IMR-90 (cell line): ENCODE results near the gene SMCHD1. TPM values are rescaled to one million over a fixed set of nuclear protein-coding genes. Genes with fewer than 3 reads are reported as not detected.
A peak's percentile ranks its signal among the peaks of the same experiment; 100 is the strongest.

Experiments used
- ATAC-seq: fragments of 200-7000 bp; cut with Tn5 transposase; 2 replicates; pipeline ENCODE4 v1.9.1; 2020; ENCODE audit warnings: low read depth, mild to moderate bottlenecking, moderate library complexity
- BruUV-seq: library from RNA; stranded (reverse); fragments of 400-500 nt; replicated peaks from 2 replicates; lab custom pipeline; 2021; lab: Mats Ljungman, UMichigan
- CTCF ChIA-PET: fragments of 300-600 bp; formaldehyde crosslinking; extraction: SDS; loops from one replicate; lab custom pipeline; 2021; ENCODE audit warnings: antibody characterized with exemption; lab: Yijun Ruan, JAX
- POLR2A ChIA-PET: fragments of 300-600 bp; sonication (Branson Sonifier 250); formaldehyde crosslinking; loops from one replicate; lab custom pipeline; 2022; ENCODE audit warnings: antibody characterized with exemption; ENCODE audit not compliant: unreplicated experiment; lab: Charles Lee
- DNase-seq: peaks from one replicate; pipeline ENCODE4 v3.0.0; 2013
- H2AFZ ChIP-seq: replicated peaks from 2 replicates; pipeline ENCODE3; 2013; ENCODE audit warnings: low read length, mild to moderate bottlenecking; ENCODE audit not compliant: poor library complexity
- H2AK5ac ChIP-seq: 2 replicates; pipeline ENCODE4 v1.6.1; 2013; ENCODE audit warnings: low read depth, low read length, inconsistent platforms
- H2AK9ac ChIP-seq: replicated peaks from 2 replicates; pipeline ENCODE3; 2013; ENCODE audit warnings: mild to moderate bottlenecking, low read depth, low read length, moderate library complexity; ENCODE audit not compliant: poor library complexity
- H2BK120ac ChIP-seq: 2 replicates; pipeline ENCODE4 v1.6.1; 2013; ENCODE audit warnings: low read depth, low read length, inconsistent platforms
- H2BK15ac ChIP-seq: 3 replicates; pipeline ENCODE4 v1.6.1; 2013; ENCODE audit warnings: low read depth, low read length, inconsistent platforms
- H2BK20ac ChIP-seq: 2 replicates; pipeline ENCODE4 v1.6.1; 2013; ENCODE audit warnings: low read depth, mild to moderate bottlenecking, inconsistent platforms, low read length, moderate library complexity
- H2BK5ac ChIP-seq: 2 replicates; pipeline ENCODE4 v1.6.1; 2013; ENCODE audit warnings: mild to moderate bottlenecking, low read depth, low read length, inconsistent platforms; ENCODE audit not compliant: poor library complexity, severe bottlenecking
- H3K14ac ChIP-seq: replicated peaks from 2 replicates; pipeline ENCODE4 v1.6.1; 2013; ENCODE audit warnings: low read depth, low read length, inconsistent platforms
- H3K18ac ChIP-seq: 2 replicates; pipeline ENCODE4 v1.6.1; 2013; ENCODE audit warnings: low read depth, low read length, control low read depth
- H3K23ac ChIP-seq: 2 replicates; pipeline ENCODE4 v1.6.1; 2013; ENCODE audit warnings: low read depth, low read length, inconsistent platforms
- H3K27ac ChIP-seq: 2 replicates; pipeline ENCODE4 v1.5.1; 2013; ENCODE audit warnings: mild to moderate bottlenecking, control low read depth, low read length; ENCODE audit not compliant: insufficient read depth
- H3K27me3 ChIP-seq: 2 replicates; pipeline ENCODE4 v1.6.1; 2013; ENCODE audit warnings: low read length; ENCODE audit not compliant: control insufficient read depth, insufficient read depth
- H3K36me3 ChIP-seq: 2 replicates; pipeline ENCODE4 v1.6.1; 2013; ENCODE audit warnings: low read length, mixed read lengths; ENCODE audit not compliant: control insufficient read depth, insufficient read depth
- H3K4ac ChIP-seq: 2 replicates; pipeline ENCODE4 v1.6.1; 2013; ENCODE audit warnings: low read depth, low read length, inconsistent platforms
- H3K4me1 ChIP-seq: 2 replicates; pipeline ENCODE4 v1.6.1; 2013; ENCODE audit warnings: low read length, mixed read lengths; ENCODE audit not compliant: control insufficient read depth, insufficient read depth
- H3K4me2 ChIP-seq: 2 replicates; pipeline ENCODE4 v1.6.1; 2013; ENCODE audit warnings: low read depth, mild to moderate bottlenecking, control low read depth, low read length, moderate library complexity
- H3K4me3 ChIP-seq: 2 replicates; pipeline ENCODE4 v1.5.1; 2013; ENCODE audit warnings: low read depth, mild to moderate bottlenecking, control low read depth, low read length, moderate library complexity; ENCODE audit not compliant: insufficient read depth
- H3K56ac ChIP-seq: 2 replicates; pipeline ENCODE4 v1.6.1; 2013; ENCODE audit warnings: low read length, inconsistent platforms; ENCODE audit not compliant: insufficient read depth; ENCODE audit errors: extremely low read depth
- H3K79me1 ChIP-seq, 2 experiments: 2 replicates each; pipeline ENCODE4 v1.6.1; 2013; ENCODE audit warnings: low read length in 2 of 2, inconsistent platforms in 1 of 2, low read depth in 1 of 2
- H3K9ac ChIP-seq: 2 replicates; pipeline ENCODE4 v1.6.1; 2013; ENCODE audit warnings: low read depth, low read length, control low read depth
- H3K9me1 ChIP-seq: 2 replicates; pipeline ENCODE4 v1.6.1; 2013; ENCODE audit warnings: low read length, inconsistent platforms; ENCODE audit not compliant: insufficient read depth
- H3K9me3 ChIP-seq: 2 replicates; pipeline ENCODE4 v1.6.1; 2013; ENCODE audit warnings: low read length; ENCODE audit not compliant: control insufficient read depth, insufficient read depth
- H4K20me1 ChIP-seq: 2 replicates; pipeline ENCODE4 v1.6.1; 2013; ENCODE audit warnings: low read length, inconsistent platforms; ENCODE audit not compliant: insufficient read depth
- H4K5ac ChIP-seq: 2 replicates; pipeline ENCODE4 v1.6.1; 2013; ENCODE audit warnings: mild to moderate bottlenecking, low read depth, low read length, control low read depth
- H4K8ac ChIP-seq, 2 experiments: 2 replicates each; pipeline ENCODE4 v1.6.1; 2013; ENCODE audit warnings: low read depth in 2 of 2, low read length in 2 of 2, control low read depth in 1 of 2, inconsistent platforms in 1 of 2
- H4K91ac ChIP-seq: 2 replicates; pipeline ENCODE4 v1.6.1; 2013; ENCODE audit warnings: low read depth, low read length, inconsistent platforms; ENCODE audit not compliant: insufficient read depth
- BHLHE40 ChIP-seq: fragments of 150-350 bp; IDR thresholded peaks from 2 replicates; pipeline ENCODE4 v1.6.1; 2016; ENCODE audit warnings: mild to moderate bottlenecking, low read depth, low read length
- CEBPB ChIP-seq: IDR thresholded peaks from 2 replicates; pipeline ENCODE4 v1.6.1; 2012; ENCODE audit warnings: low read depth, low read length, improper control_type of control experiment
- CHD1 ChIP-seq: IDR thresholded peaks from 2 replicates; pipeline ENCODE4 v1.6.1; 2012; ENCODE audit warnings: low read depth, low read length, improper control_type of control experiment
- CTCF ChIP-seq: conservative IDR thresholded peaks from 2 replicates; pipeline ENCODE4 v1.5.1; 2012; ENCODE audit warnings: mild to moderate bottlenecking, low read depth, low read length, improper control_type of control experiment
- FOS ChIP-seq: fragments of 150-350 bp; IDR thresholded peaks from 2 replicates; pipeline ENCODE4 v1.6.1; 2016; ENCODE audit warnings: low read depth, low read length
- MAFK ChIP-seq: IDR thresholded peaks from 2 replicates; pipeline ENCODE4 v1.6.1; 2012; ENCODE audit warnings: low read depth, low read length, improper control_type of control experiment
- MAZ ChIP-seq: IDR thresholded peaks from 2 replicates; pipeline ENCODE4 v1.6.1; 2012; ENCODE audit warnings: low read depth, mild to moderate bottlenecking, low read length, improper control_type of control experiment, moderate library complexity, borderline replicate concordance
- MXI1 ChIP-seq: IDR thresholded peaks from 2 replicates; pipeline ENCODE4 v1.6.1; 2012; ENCODE audit warnings: low read depth, mild to moderate bottlenecking, low read length, moderate library complexity, borderline replicate concordance
- NFE2L2 ChIP-seq: fragments of 150-350 bp; IDR thresholded peaks from 2 replicates; pipeline ENCODE4 v1.6.1; 2016; ENCODE audit warnings: low read depth, mild to moderate bottlenecking, low read length
- POLR2A ChIP-seq: IDR thresholded peaks from 2 replicates; pipeline ENCODE4 v1.6.1; 2012; ENCODE audit warnings: mild to moderate bottlenecking, low read depth, low read length
- RAD21 ChIP-seq: IDR thresholded peaks from 2 replicates; pipeline ENCODE4 v1.6.1; 2012; ENCODE audit warnings: low read length, improper control_type of control experiment
- RCOR1 ChIP-seq: IDR thresholded peaks from 2 replicates; pipeline ENCODE4 v1.6.1; 2012; ENCODE audit warnings: mild to moderate bottlenecking, low read length, improper control_type of control experiment; ENCODE audit not compliant: insufficient replicate concordance
- SMC3 ChIP-seq: fragments of 150-350 bp; IDR thresholded peaks from 2 replicates; pipeline ENCODE4 v1.6.1; 2016; ENCODE audit warnings: low read depth, mild to moderate bottlenecking, antibody characterized with exemption, low read length, moderate library complexity
- USF2 ChIP-seq: fragments of 150-350 bp; IDR thresholded peaks from 2 replicates; pipeline ENCODE4 v1.6.1; 2017; ENCODE audit warnings: mild to moderate bottlenecking, antibody characterized with exemption, low read length, low read depth
- WGBS, 2 experiments: methylation state at CpG; one replicate each; pipeline versions ENCODE4 v1.1.5 to v1.1.7; 2013; ENCODE audit warnings: missing lambda C conversion rate in 2 of 2; ENCODE audit not compliant: insufficient read length in 1 of 2; ENCODE audit errors: extremely low coverage in 2 of 2; 5-methylcytosine and 5-hydroxymethylcytosine counted together
- dilution Hi-C: fragments of 300-500 bp; cut with HindIII; formaldehyde crosslinking; loops from one replicate; pipeline ENCODE4 v1.14.3; 2018; ENCODE audit warnings: low sequenced_read_pairs; ENCODE audit not compliant: unreplicated experiment
- in situ Hi-C: fragments of 300-500 bp; cut with MboI; formaldehyde crosslinking; loops from 3 replicates; pipeline ENCODE4 v1.14.3; 2019; ENCODE audit warnings: low sequenced_read_pairs, inconsistent platforms, mixed read lengths
- intact Hi-C: fragments of 100-400 bp; cut with micrococcal nuclease; formaldehyde crosslinking; loops from 2 replicates; pipeline ENCODE4 v1.10.0; 2022
- polyA plus RNA-seq, 3 experiments: library from polyadenylated mRNA; depleted of rRNA; stranded (reverse); fragments of >200 nt; gene quantifications; 2 replicates each; pipeline ENCODE4 v1.2.3, GENCODE V29; 2012; ENCODE audit warnings: low replicate concordance in 1 of 3
- total RNA-seq: library from RNA; depleted of rRNA; stranded (reverse); fragments of >200 nt; gene quantifications from 2 replicates; pipeline ENCODE4 v1.2.3, GENCODE V29; 2012
- TF ChIP-seq, protein P1 (sequence below): fragments of 150-350 bp; IDR thresholded peaks from 2 replicates; pipeline ENCODE4 v1.6.1; 2016; ENCODE audit warnings: low read depth, mild to moderate bottlenecking, low read length, moderate library complexity, borderline replicate concordance

SMCHD1 gene
- total and polyA plus RNA-seq, 2 of the 4 experiments (the other 2 are of a cell fraction) = 14.8 to 47.3 TPM

DNA sequence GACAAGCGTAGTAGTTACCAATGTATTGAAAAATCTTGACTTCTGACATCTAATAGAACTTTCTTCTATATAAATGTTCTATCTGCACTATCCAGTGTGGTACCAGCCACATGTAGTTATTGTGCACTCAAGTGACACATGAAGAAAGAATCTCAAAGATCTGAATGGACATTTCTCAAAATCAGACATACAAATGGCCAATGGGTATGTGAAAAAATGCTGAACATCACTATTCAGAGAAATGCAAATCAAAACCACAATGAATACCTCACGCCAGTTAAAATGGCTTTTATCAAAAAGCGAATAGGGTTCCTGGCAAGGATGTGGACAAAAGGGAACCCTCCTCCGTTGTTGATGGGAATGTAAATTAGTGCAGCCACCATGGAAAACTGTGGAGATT, 37.5 kb upstream of the SMCHD1 start:
- H3K27ac ChIP-seq = no peak overlapping the region
- DNase-seq = peak; percentile 27
- in situ Hi-C loops (no loop called here), intact Hi-C loops (no loop called here), dilution Hi-C loops (no loop called here)
- H2AFZ ChIP-seq = no peak overlapping the region
- H2AK5ac ChIP-seq = no peak overlapping the region
- peak; percentile 60 for ATAC-seq
- POLR2A ChIA-PET = no interaction called here
- H3K4me3 ChIP-seq = no peak overlapping the region
- BruUV-seq = no TSS peak
- no peaks in the 10 kb centered on the region for H4K20me1 ChIP-seq
- H3K23ac ChIP-seq = no peak overlapping the region
- no peak overlapping the region for H3K56ac ChIP-seq
- no peak overlapping the region for H3K9ac ChIP-seq
- no peak overlapping the region for H4K91ac ChIP-seq
- H3K4ac ChIP-seq = no peak overlapping the region
- no peaks in the 10 kb centered on the region for H3K9me1 ChIP-seq
- H2BK20ac ChIP-seq = no peak overlapping the region
- H2BK15ac ChIP-seq = no peak overlapping the region
- peaks cover 2% of the 10 kb centered on the region for H3K36me3 ChIP-seq
- CTCF ChIA-PET = no interaction called here
- TF ChIP-seq BHLHE40 (no peak), CHD1 (no peak), CEBPB (no peak), CTCF (no peak), MAFK (no peak), NFE2L2 (no peak), RCOR1 (no peak), SMC3 (no peak), FOS (no peak), MAZ (no peak), RAD21 (no peak), MXI1 (no peak), USF2 (no peak), POLR2A (no peak)
- TF ChIP-seq, protein P1, sequence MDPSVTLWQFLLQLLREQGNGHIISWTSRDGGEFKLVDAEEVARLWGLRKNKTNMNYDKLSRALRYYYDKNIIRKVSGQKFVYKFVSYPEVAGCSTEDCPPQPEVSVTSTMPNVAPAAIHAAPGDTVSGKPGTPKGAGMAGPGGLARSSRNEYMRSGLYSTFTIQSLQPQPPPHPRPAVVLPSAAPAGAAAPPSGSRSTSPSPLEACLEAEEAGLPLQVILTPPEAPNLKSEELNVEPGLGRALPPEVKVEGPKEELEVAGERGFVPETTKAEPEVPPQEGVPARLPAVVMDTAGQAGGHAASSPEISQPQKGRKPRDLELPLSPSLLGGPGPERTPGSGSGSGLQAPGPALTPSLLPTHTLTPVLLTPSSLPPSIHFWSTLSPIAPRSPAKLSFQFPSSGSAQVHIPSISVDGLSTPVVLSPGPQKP = no peak
- H2BK120ac ChIP-seq = no peak overlapping the region
- no peaks in the 10 kb centered on the region for H3K4me1 ChIP-seq
- no peaks in the 10 kb centered on the region for H3K9me3 ChIP-seq
- no peak overlapping the region for H3K18ac ChIP-seq
- H3K14ac ChIP-seq = no peak overlapping the region
- no peak overlapping the region for H4K8ac ChIP-seq
- no CpG with 5 or more reads among the region's 4 CpGs for WGBS, 2 experiments
- H3K27me3 ChIP-seq = no peaks in the 10 kb centered on the region
- no peak overlapping the region for H3K4me2 ChIP-seq
- H4K5ac ChIP-seq = no peak overlapping the region
- no peak overlapping the region for H2BK5ac ChIP-seq
- H2AK9ac ChIP-seq = no peak overlapping the region
- no peaks in the 10 kb centered on the region; a peak in 1 of 4 replicates for H3K79me1 ChIP-seq
